HG03520 (cell line): ENCODE data around the gene SPOP.

Experiments used
- ATAC-seq: cut with Tn5 transposase; IDR thresholded peaks from one replicate; pipeline ENCODE4 v1.9.1; 2021; ENCODE audit warnings: mild to moderate bottlenecking, moderate library complexity; ENCODE audit not compliant: unreplicated experiment

SPOP gene

GRCh38 chr17:49618028-49618611 is 59.8 kb downstream of the SPOP start:
- ATAC-seq: no peak

- no peak for ATAC-seq
These were observed 61.2 kb downstream of the SPOP start for GRCh38 chr17:49616601-49617131.

- no peak for ATAC-seq
These were observed 61.8 kb downstream of the SPOP start for GRCh38 chr17:49616086-49616485.

- ATAC-seq: no peak
These were observed 64.6 kb downstream of the SPOP start for GRCh38 chr17:49613182-49613800.

- ATAC-seq: no peak
These were observed 65.2 kb downstream of the SPOP start for GRCh38 chr17:49612726-49613125.

GRCh38 chr17:49610883-49611584 is 66.9 kb downstream of the SPOP start:
- ATAC-seq: no peak

- no peak for ATAC-seq
These were observed 73.5 kb downstream of the SPOP start for GRCh38 chr17:49604314-49604869.

GRCh38 chr17:49603720-49604119 is 74.2 kb downstream of the SPOP start:
- no peak for ATAC-seq

- ATAC-seq: no peak
These were observed 74.7 kb downstream of the SPOP start for GRCh38 chr17:49603238-49603637.

- ATAC-seq: no peak
These were observed 75.1 kb downstream of the SPOP start for GRCh38 chr17:49602783-49603182.

GRCh38 chr17:49600949-49601348 is 76.9 kb downstream of the SPOP start:
- no peak for ATAC-seq

- no peak for ATAC-seq
These were observed 79.0 kb downstream of the SPOP start for GRCh38 chr17:49598918-49599317.

GRCh38 chr17:49597928-49598655 is 79.8 kb downstream of the SPOP start:
- no peak for ATAC-seq

GRCh38 chr17:49597436-49597835 is 80.5 kb downstream of the SPOP start:
- ATAC-seq: no peak

- ATAC-seq: no peak
These were observed 81.2 kb downstream of the SPOP start for GRCh38 chr17:49596613-49597244.

- ATAC-seq: no peak
These were observed 81.9 kb downstream of the SPOP start for GRCh38 chr17:49595980-49596379.

- ATAC-seq: no peak
These were observed 82.6 kb downstream of the SPOP start for GRCh38 chr17:49595328-49595727.

- no peak for ATAC-seq
These were observed 85.6 kb downstream of the SPOP start for GRCh38 chr17:49592263-49592662.

- no peak for ATAC-seq
These were observed 87.0 kb downstream of the SPOP start for GRCh38 chr17:49590874-49591273.

GRCh38 chr17:49589577-49589927 is 88.3 kb downstream of the SPOP start:
- ATAC-seq: no peak
